Measurements from ENCODE around the gene AP3M1. TPM values are rescaled to one million over a fixed set of nuclear protein-coding genes. Genes with fewer than 3 reads are reported as not detected.
A peak's percentile ranks its signal among the peaks of the same experiment; 100 is the strongest.

Gene AP3M1
- total RNA-seq, 2 donors from 2014 or later, result 47.2 to 53.5 TPM

- Mint-ChIP-seq H3K9me3 (no peaks in the 10 kb centered on the region), H3K27ac (peak overlapping the region; percentile 83), H3K36me3 (ENCODE audit: low read depth) (peaks cover 80% of the 10 kb centered on the region), H3K4me1 (peaks cover 6% of the 10 kb centered on the region), H3K27me3 (ENCODE audit: insufficient read depth) (no peaks in the 10 kb centered on the region), H3K4me3 (no peak overlapping the region)
- Histone ChIP-seq H3K27me3 (ENCODE audit: control insufficient read depth, insufficient read depth, low read length, poor library complexity, severe bottlenecking) (no peaks in the 10 kb centered on the region), H3K27ac (ENCODE audit: low read depth, low read length) (no peak overlapping the region), H3K9me3 (ENCODE audit: control insufficient read depth, low read length) (no peaks in the 10 kb centered on the region), H3K36me3 (ENCODE audit: control insufficient read depth, insufficient read depth, low read length) (peaks cover 98% of the 10 kb centered on the region), H3K9ac (ENCODE audit: extremely low read depth, low read length, poor library complexity, severe bottlenecking) (no peak overlapping the region), H3K4me3 (ENCODE audit: low read length) (no peak overlapping the region), H3K4me1 (ENCODE audit: control insufficient read depth, insufficient read depth, low read length) (peaks cover 4% of the 10 kb centered on the region)
- DNase-seq, result no peak
- 90 to 96% methylated on average over 2 to 3 of the region's 3 CpGs for WGBS, 2 experiments (ENCODE audit: insufficient coverage in 1 of 2, insufficient read length in 1 of 2)
- no peak for TF ChIP-seq CTCF (conservative IDR thresholded peaks at IDR 0.05)
Observed at GRCh38 chr10:74118804-74119203, 31.8 kb downstream of the AP3M1 start.

GRCh38 chr10:74117738-74118137 is 32.9 kb downstream of the AP3M1 start:
- H3K9ac ChIP-seq (ENCODE audit: extremely low read depth, low read length, poor library complexity, severe bottlenecking), result no peak overlapping the region
- no peaks in the 10 kb centered on the region for H3K9me3 ChIP-seq (ENCODE audit: control insufficient read depth, low read length)
- no peaks in the 10 kb centered on the region for H3K9me3 Mint-ChIP-seq
- H3K27me3 ChIP-seq (ENCODE audit: control insufficient read depth, insufficient read depth, low read length, poor library complexity, severe bottlenecking), result no peaks in the 10 kb centered on the region
- WGBS, 2 experiments (ENCODE audit: insufficient coverage in 1 of 2, insufficient read length in 1 of 2), result 93 to 94% methylated on average over 4 of the region's 4 CpGs
- H3K36me3 ChIP-seq (ENCODE audit: control insufficient read depth, insufficient read depth, low read length), result peaks cover 98% of the 10 kb centered on the region
- no peak overlapping the region for H3K4me3 Mint-ChIP-seq
- peaks cover 82% of the 10 kb centered on the region for H3K36me3 Mint-ChIP-seq (ENCODE audit: low read depth)
- peaks cover 4% of the 10 kb centered on the region for H3K4me1 ChIP-seq (ENCODE audit: control insufficient read depth, insufficient read depth, low read length)
- H3K4me3 ChIP-seq (ENCODE audit: low read length), result no peak overlapping the region
- H3K4me1 Mint-ChIP-seq, result peaks cover 6% of the 10 kb centered on the region
- TF ChIP-seq CTCF (conservative IDR thresholded peaks at IDR 0.05), result no peak
- DNase-seq, result no peak
- no peak overlapping the region for H3K27ac ChIP-seq (ENCODE audit: low read depth, low read length)
- H3K27ac Mint-ChIP-seq, result peak overlapping the region; percentile 83
- no peaks in the 10 kb centered on the region for H3K27me3 Mint-ChIP-seq (ENCODE audit: insufficient read depth)

GRCh38 chr10:74114041-74114448 is 36.6 kb downstream of the AP3M1 start:
- no peak overlapping the region for H3K4me3 ChIP-seq (ENCODE audit: low read length)
- no peaks in the 10 kb centered on the region for H3K27me3 Mint-ChIP-seq (ENCODE audit: insufficient read depth)
- no peak overlapping the region for H3K27ac ChIP-seq (ENCODE audit: low read depth, low read length)
- H3K36me3 Mint-ChIP-seq (ENCODE audit: low read depth), result peaks cover 94% of the 10 kb centered on the region
- H3K27me3 ChIP-seq (ENCODE audit: control insufficient read depth, insufficient read depth, low read length, poor library complexity, severe bottlenecking), result no peaks in the 10 kb centered on the region
- H3K9me3 ChIP-seq (ENCODE audit: control insufficient read depth, low read length), result no peaks in the 10 kb centered on the region
- peak overlapping the region; percentile 9 for H3K27ac Mint-ChIP-seq
- no peak for DNase-seq
- H3K4me1 ChIP-seq (ENCODE audit: control insufficient read depth, insufficient read depth, low read length), result no peaks in the 10 kb centered on the region
- no peak overlapping the region for H3K9ac ChIP-seq (ENCODE audit: extremely low read depth, low read length, poor library complexity, severe bottlenecking)
- H3K4me3 Mint-ChIP-seq, result no peak overlapping the region
- H3K36me3 ChIP-seq (ENCODE audit: control insufficient read depth, insufficient read depth, low read length), result peaks cover 98% of the 10 kb centered on the region
- TF ChIP-seq CTCF (conservative IDR thresholded peaks at IDR 0.05), result no peak
- 91 to 94% methylated on average over 7 to 12 of the region's 12 CpGs for WGBS, 2 experiments (ENCODE audit: insufficient coverage in 1 of 2, insufficient read length in 1 of 2)
- H3K4me1 Mint-ChIP-seq, result no peaks in the 10 kb centered on the region
- no peaks in the 10 kb centered on the region for H3K9me3 Mint-ChIP-seq
